PC-9 (cell line): ENCODE results near the gene RRP9.

Experiments used
- CTCF ChIP-seq: fragments of 200-600 bp; sonication (generic); conservative IDR thresholded peaks from 2 replicates; pipeline ENCODE4 v1.6.1; 2017; ENCODE audit warnings: mixed run types, antibody characterized with exemption, mild to moderate bottlenecking, moderate library complexity
- EZH2 ChIP-seq: fragments of 200-600 bp; sonication (generic); IDR thresholded peaks from 2 replicates; pipeline ENCODE4 v1.8.0; 2017; ENCODE audit warnings: antibody characterized with exemption, low read depth

- TF ChIP-seq CTCF (no peak), EZH2 (no peak)
Observed at GRCh38 chr3:51937014-51937413, 4.7 kb downstream of the RRP9 start.
